Retinal pigment epithelial cell (primary cell): Measurements from ENCODE around the gene SHOX.
"Not testable (repeated sequence)": the region's sequence is repeated elsewhere in the genome, so short reads cannot be mapped to it uniquely, and the experiment has no call there.

Experiments used
- DNase-seq: peaks from one replicate; pipeline ENCODE4 v3.0.0-alpha.2; 2010; ENCODE audit warnings: low read depth
- H3K4me3 ChIP-seq: 2 replicates; pipeline ENCODE4 v1.5.1; 2011; ENCODE audit warnings: mild to moderate bottlenecking, low read length, control low read depth, moderate library complexity
- CTCF ChIP-seq: conservative IDR thresholded peaks from 2 replicates; pipeline ENCODE4 v1.5.1; 2011; ENCODE audit warnings: low read depth, low read length, control low read depth, inconsistent platforms

The SHOX gene

GRCh38 chrX:649166-649565, 18.6 kb downstream of the SHOX start:
- H3K4me3 ChIP-seq = no peak overlapping the region
- DNase-seq = no peak
- TF ChIP-seq CTCF = no peak

GRCh38 chrX:650324-650723, 19.7 kb downstream of the SHOX start:
- no peak overlapping the region for H3K4me3 ChIP-seq
- DNase-seq = no peak
- no peak for TF ChIP-seq CTCF

- no peak for DNase-seq
- no peak for TF ChIP-seq CTCF
Measured at GRCh38 chrX:650811-651210, 20.2 kb downstream of the SHOX start.

DNA sequence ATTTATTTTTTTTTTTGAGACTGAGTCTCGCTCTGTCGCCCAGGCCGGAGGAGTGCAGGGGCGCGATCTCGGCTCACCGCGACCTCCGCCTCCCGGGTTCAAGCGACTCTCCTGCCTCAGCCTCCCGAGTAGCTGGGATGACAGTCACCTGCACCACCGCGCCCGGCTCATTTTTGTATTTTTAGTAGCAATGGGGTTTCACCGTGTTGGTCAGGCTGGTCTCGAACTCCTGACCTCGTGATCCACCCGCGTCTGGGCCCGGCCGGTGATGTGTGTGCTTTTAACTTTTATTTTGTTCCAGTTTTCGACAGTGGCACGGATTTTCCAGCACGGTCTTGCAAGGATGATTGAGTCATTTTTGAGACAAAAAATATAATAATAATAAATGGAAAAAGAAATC, 21.3 kb downstream of the SHOX start:
- not testable (repeated sequence) for DNase-seq, H3K4me3 ChIP-seq

More at GRCh38 chrX:650811-651210, 20.2 kb downstream of the SHOX start:
- H3K4me3 ChIP-seq = no peak overlapping the region

DNA sequence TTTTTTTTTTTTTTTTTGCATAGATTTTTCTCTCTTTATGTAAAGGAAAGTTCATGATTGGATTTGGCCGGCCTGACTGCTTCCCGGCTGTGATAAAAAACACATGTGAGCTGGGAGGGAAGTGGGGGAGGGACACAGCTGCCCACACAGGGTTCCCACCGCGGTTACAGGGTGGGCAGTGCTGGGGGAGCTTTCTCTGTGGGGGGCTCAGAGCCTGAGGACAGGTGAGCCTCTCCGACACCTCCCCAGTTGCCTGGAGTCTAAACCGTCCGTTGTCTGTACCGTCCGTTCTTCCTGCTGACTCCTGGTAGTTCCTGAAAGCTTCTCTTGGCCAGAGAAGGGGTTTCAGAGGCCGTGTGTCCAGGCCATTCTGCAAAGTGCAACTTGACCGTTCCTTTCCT, 21.8 kb downstream of the SHOX start:
- no peak for DNase-seq
- no peak overlapping the region for H3K4me3 ChIP-seq
- TF ChIP-seq CTCF = no peak

DNA sequence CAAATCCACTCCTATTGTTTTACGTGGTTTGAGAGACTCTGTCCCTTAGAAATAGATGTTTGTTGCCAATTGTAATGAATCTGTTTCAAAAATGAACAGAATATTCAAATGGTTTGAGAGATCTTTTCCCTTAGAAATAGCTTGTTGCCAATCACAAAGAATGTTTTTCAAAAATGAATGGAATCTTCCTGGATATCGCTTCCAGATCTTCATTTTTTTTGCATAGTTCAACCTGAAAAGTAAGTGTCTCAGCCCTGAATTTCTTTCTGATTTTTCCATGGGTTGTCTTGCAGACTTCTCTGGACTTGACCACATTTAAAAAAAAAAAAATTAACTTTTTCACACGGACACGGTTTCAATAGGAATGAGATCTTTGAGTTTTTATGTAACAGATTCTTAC, 22.7 kb downstream of the SHOX start:
- TF ChIP-seq CTCF = no peak
- DNase-seq = no peak
- no peak overlapping the region for H3K4me3 ChIP-seq

DNA sequence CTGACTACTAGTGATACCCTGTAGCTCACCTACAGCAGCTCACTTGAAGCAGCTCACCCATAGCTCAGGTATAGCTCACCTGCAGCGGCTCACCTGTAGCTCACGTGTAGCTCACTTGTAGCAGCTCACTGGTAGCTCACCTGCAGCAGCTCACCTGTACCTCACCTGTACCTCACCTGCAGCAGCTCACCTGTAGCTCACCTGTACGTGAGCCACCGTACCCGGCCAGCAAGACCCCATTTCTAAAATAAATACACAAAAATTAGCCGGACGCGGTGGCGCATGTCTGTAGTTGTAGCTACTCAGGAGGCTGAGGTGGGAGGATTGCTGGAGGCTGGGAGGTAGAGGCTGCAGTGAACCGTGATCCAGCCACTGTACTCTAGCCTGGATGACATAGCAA, 30.6 kb downstream of the SHOX start:
- no peak for DNase-seq
- no peak overlapping the region for H3K4me3 ChIP-seq
- TF ChIP-seq CTCF = no peak

- no peak for DNase-seq
- no peak for TF ChIP-seq CTCF
- no peak overlapping the region for H3K4me3 ChIP-seq
Measured at GRCh38 chrX:662126-662525, 31.5 kb downstream of the SHOX start.
